Pancreas (tissue), 10 donors: ENCODE data around the gene METTL27. TPM values are rescaled to one million over a fixed set of nuclear protein-coding genes. Genes with fewer than 3 reads are reported as not detected.
"Not testable (repeated sequence)": the region's sequence is repeated elsewhere in the genome, so short reads cannot be mapped to it uniquely, and the experiment has no call there.

Source experiments
- ATAC-seq, 4 donors: fragments of 200-7000 bp; cut with Tn5 transposase; one replicate each; pipeline versions ENCODE4 v1.8.0 to v1.9.1; 2020; ENCODE audit warnings: mild to moderate bottlenecking in 4 of 4, moderate library complexity in 4 of 4
- DNase-seq, 6 donors: peaks; one replicate each; pipeline ENCODE4 v3.0.0-alpha.2; 2020
- FAIRE-seq: peaks from 2 replicates; lab custom pipeline; 2012; peaks lifted over from hg19 to GRCh38; lab: Jason Lieb, UNC
- H3K27ac ChIP-seq, 4 donors: fragments of 200-600 bp; sonication (generic); 1 replicate in 3 of 4; 2 replicates in 1 of 4; pipeline versions ENCODE4 v1.5.0 to v1.8.0; 2020
- H3K27me3 ChIP-seq, 4 donors: fragments of 200-600 bp; one replicate each; pipeline ENCODE4 v1.8.0; 2021
- H3K36me3 ChIP-seq, 3 donors: fragments of 200-600 bp; sonication (generic) in 1 of 3; one replicate each; pipeline versions ENCODE4 v1.5.0 to v1.8.0; 2020 to 2021
- H3K4me1 ChIP-seq, 3 donors: fragments of 200-600 bp; one replicate each; pipeline ENCODE4 v1.8.0; 2021
- H3K4me3 ChIP-seq, 4 donors: fragments of 200-600 bp; sonication (generic) in 2 of 4; one replicate each; pipeline versions ENCODE4 v1.5.0 to v1.8.0; 2020 to 2021
- H3K9me3 ChIP-seq, 4 donors: fragments of 200-600 bp; one replicate each; pipeline ENCODE4 v1.8.0; 2021
- CTCF ChIP-seq, 4 donors: fragments of 200-600 bp; sonication (generic) in 3 of 4; IDR thresholded peaks; one replicate each; pipeline versions ENCODE4 v1.5.0 to v1.8.0; 2021; ENCODE audit warnings: antibody characterized with exemption in 4 of 4
- WGBS, 2 donors: extraction: QIAGEN DNeasy Blood & Tissue Kit; methylation state at CpG; one replicate each; pipeline ENCODE4 v1.1.7; 2013; 5-methylcytosine and 5-hydroxymethylcytosine counted together
- intact Hi-C, 3 donors: fragments of 100-400 bp; cut with DNase I; formaldehyde crosslinking; loops; one replicate each; pipeline versions ENCODE4 v1.11.1 to v1.14.2; 2022
- polyA plus RNA-seq, 2 donors: library from polyadenylated mRNA; stranded (reverse); fragments of 200-250 nt; gene quantifications; one replicate each; pipeline ENCODE4 v1.2.3, GENCODE V29; 2013
- total RNA-seq, 6 donors: library from RNA; stranded (reverse); fragmentation: NEBNext Ultra II Directional in 4 of 6; extraction: Animal tissue kit (Norgen Biotek cat#: 25700) in 4 of 6; gene quantifications; one replicate each; pipeline versions ENCODE4 v1.2.1 to v1.2.4, GENCODE V29; 2021 to 2023
- donor health status: healthy with polysubstance abuse.
- donor health status: DM: no; HTN: no; CAD: no; lungs with moderate emphysema.
- donor health status: DM: no; HTN: no; CAD: no.
- donor health status: control.
- donor health status: control.
- donor health status: Bipolar disorder and iron deficiency.
- donor health status: DM: yes; HTN: yes; CAD: no.
- donor health status: DM: no; HTN: no; CAD: no.
- donor health status: DM: no; HTN: no; CAD: no.
- donor health status: DM: yes; HTN: yes; CAD: no.

Gene METTL27
- total and polyA plus RNA-seq, 8 donors, result 3.0 to 11.2 (median 5.5) TPM

GRCh38 chr7:73823257-73823656 is 19.1 kb downstream of the METTL27 start:
- no peak for ATAC-seq
- Histone ChIP-seq H3K27me3 (no peaks in the 10 kb centered on the region), H3K4me3 (no peak overlapping the region), H3K36me3 (no peaks in the 10 kb centered on the region), H3K4me1 (peaks cover 9 to 29% (median 18%) of the 10 kb centered on the region in 3 donors), H3K9me3 (no peaks in the 10 kb centered on the region), H3K27ac (peak overlapping the region in 1 of 4 donors; percentile 36)
- intact Hi-C loops, result no loop called here
- 62 to 66% methylated on average over 5 of the region's 5 CpGs for WGBS, 2 donors
- no peak for FAIRE-seq
- peak in 1 of 6 donors; percentile 1 for DNase-seq
- TF ChIP-seq CTCF (IDR thresholded peaks at IDR 0.05), result no peak

- no peak for FAIRE-seq
- H3K4me1 ChIP-seq, result peaks cover 8 to 28% (median 14%) of the 10 kb centered on the region in 3 donors
- WGBS, 2 donors, result 72 to 76% methylated on average over 15 of the region's 15 CpGs
- peak in 3 of 6 donors; percentile 36 to 62 (median 58) for DNase-seq
- H3K4me3 ChIP-seq, result no peak overlapping the region
- ATAC-seq, result peak in 3 of 4 donors; percentile 36 to 78 (median 75)
- no peaks in the 10 kb centered on the region for H3K36me3 ChIP-seq
- no peak for TF ChIP-seq CTCF (IDR thresholded peaks at IDR 0.05)
- intact Hi-C loops, result no loop called here
- H3K27me3 ChIP-seq, result no peaks in the 10 kb centered on the region
- peak overlapping the region in 1 of 4 donors; percentile 36 for H3K27ac ChIP-seq
- no peaks in the 10 kb centered on the region for H3K9me3 ChIP-seq
Observed at GRCh38 chr7:73822319-73823173, 19.8 kb downstream of the METTL27 start.

- H3K4me3 ChIP-seq, intact Hi-C loops, ATAC-seq, H3K27me3 ChIP-seq, H3K36me3 ChIP-seq, FAIRE-seq, H3K27ac ChIP-seq, H3K9me3 ChIP-seq: not testable (repeated sequence)
- DNase-seq, result peak in 3 of 6 donors; percentile 3 to 30 (median 10)
- H3K4me1 ChIP-seq, result peaks cover 0 to 20% (median 6%) of the 10 kb centered on the region in 3 donors
- WGBS, 2 donors, result 93 to 96% methylated on average over 14 of the region's 14 CpGs
Observed at GRCh38 chr7:73821597-73822285, 20.6 kb downstream of the METTL27 start.

- no peaks in the 10 kb centered on the region for H3K36me3 ChIP-seq
- peaks cover 0 to 5% (median 0%) of the 10 kb centered on the region in 3 donors for H3K4me1 ChIP-seq
- no peak overlapping the region for H3K4me3 ChIP-seq
- DNase-seq, result peak in 2 of 6 donors; percentile 4 to 6
- FAIRE-seq, result no peak
- no peaks in the 10 kb centered on the region for H3K27me3 ChIP-seq
- 84 to 89% methylated on average over 7 of the region's 7 CpGs for WGBS, 2 donors
- no peaks in the 10 kb centered on the region for H3K9me3 ChIP-seq
- no peak for ATAC-seq
- TF ChIP-seq CTCF (IDR thresholded peaks at IDR 0.05), result no peak
- intact Hi-C loops, result no loop called here
- no peak overlapping the region for H3K27ac ChIP-seq
Observed at GRCh38 chr7:73820013-73820412, 22.3 kb downstream of the METTL27 start.

GRCh38 chr7:73817121-73817520 is 25.2 kb downstream of the METTL27 start:
- Histone ChIP-seq H3K27ac (no peak overlapping the region), H3K4me3 (no peak overlapping the region), H3K36me3 (no peaks in the 10 kb centered on the region), H3K9me3 (no peaks in the 10 kb centered on the region), H3K27me3 (no peaks in the 10 kb centered on the region), H3K4me1 (no peaks in the 10 kb centered on the region)
- ATAC-seq (no peak), DNase-seq (peak in 3 of 6 donors; percentile 5 to 9 (median 9)), FAIRE-seq (no peak)
- WGBS, 2 donors, result 95 to 98% methylated on average over 6 of the region's 6 CpGs
- TF ChIP-seq CTCF (IDR thresholded peaks at IDR 0.05), result no peak
- intact Hi-C loops, result loop anchor here in 1 of 3 donors (5.0 kb wide), 1 partner anchor 35 kb away; no protein-coding TSS in a partner anchor
